Neutrophil (primary cell): ENCODE results near the gene SLC34A3.
A peak's percentile ranks its signal among the peaks of the same experiment; 100 is the strongest.

Experiments
- H3K27ac ChIP-seq: fragments of 200-600 bp; sonication (generic); 2 replicates; pipeline ENCODE4 v1.5.1; 2016; ENCODE audit warnings: mild to moderate bottlenecking, moderate library complexity
- H3K27me3 ChIP-seq: fragments of 200-600 bp; sonication (generic); 2 replicates; pipeline ENCODE4 v1.6.0; 2016; ENCODE audit warnings: mild to moderate bottlenecking
- H3K36me3 ChIP-seq: fragments of 200-600 bp; sonication (generic); 2 replicates; pipeline ENCODE4 v1.5.1; 2017
- H3K4me1 ChIP-seq, 2 experiments: fragments of 200-600 bp in 1 of 2; sonication (generic) in 1 of 2; 1 replicate in 1 of 2; 2 replicates in 1 of 2; pipeline versions ENCODE4 v1.5.1 to v1.6.1; 2013 to 2016; ENCODE audit warnings: low read depth in 1 of 2, low read length in 1 of 2, mild to moderate bottlenecking in 1 of 2, moderate library complexity in 1 of 2; ENCODE audit not compliant: control insufficient read depth in 1 of 2, insufficient read depth in 1 of 2
- H3K4me3 ChIP-seq, 2 experiments: fragments of 200-600 bp in 1 of 2; sonication (generic) in 1 of 2; 1 replicate in 1 of 2; 2 replicates in 1 of 2; pipeline ENCODE4 v1.5.1; 2013 to 2016; ENCODE audit warnings: low read depth in 1 of 2, low read length in 1 of 2, mild to moderate bottlenecking in 1 of 2, moderate library complexity in 1 of 2
- H3K9me3 ChIP-seq: fragments of 200-600 bp; sonication (generic); 2 replicates; pipeline ENCODE4 v1.5.1; 2016
- TF ChIP-seq, protein P1 (sequence below): fragments of 200-600 bp; sonication (generic); IDR thresholded peaks from 2 replicates; pipeline ENCODE4 v1.5.1; 2016; ENCODE audit warnings: antibody characterized with exemption

The SLC34A3 gene

DNA sequence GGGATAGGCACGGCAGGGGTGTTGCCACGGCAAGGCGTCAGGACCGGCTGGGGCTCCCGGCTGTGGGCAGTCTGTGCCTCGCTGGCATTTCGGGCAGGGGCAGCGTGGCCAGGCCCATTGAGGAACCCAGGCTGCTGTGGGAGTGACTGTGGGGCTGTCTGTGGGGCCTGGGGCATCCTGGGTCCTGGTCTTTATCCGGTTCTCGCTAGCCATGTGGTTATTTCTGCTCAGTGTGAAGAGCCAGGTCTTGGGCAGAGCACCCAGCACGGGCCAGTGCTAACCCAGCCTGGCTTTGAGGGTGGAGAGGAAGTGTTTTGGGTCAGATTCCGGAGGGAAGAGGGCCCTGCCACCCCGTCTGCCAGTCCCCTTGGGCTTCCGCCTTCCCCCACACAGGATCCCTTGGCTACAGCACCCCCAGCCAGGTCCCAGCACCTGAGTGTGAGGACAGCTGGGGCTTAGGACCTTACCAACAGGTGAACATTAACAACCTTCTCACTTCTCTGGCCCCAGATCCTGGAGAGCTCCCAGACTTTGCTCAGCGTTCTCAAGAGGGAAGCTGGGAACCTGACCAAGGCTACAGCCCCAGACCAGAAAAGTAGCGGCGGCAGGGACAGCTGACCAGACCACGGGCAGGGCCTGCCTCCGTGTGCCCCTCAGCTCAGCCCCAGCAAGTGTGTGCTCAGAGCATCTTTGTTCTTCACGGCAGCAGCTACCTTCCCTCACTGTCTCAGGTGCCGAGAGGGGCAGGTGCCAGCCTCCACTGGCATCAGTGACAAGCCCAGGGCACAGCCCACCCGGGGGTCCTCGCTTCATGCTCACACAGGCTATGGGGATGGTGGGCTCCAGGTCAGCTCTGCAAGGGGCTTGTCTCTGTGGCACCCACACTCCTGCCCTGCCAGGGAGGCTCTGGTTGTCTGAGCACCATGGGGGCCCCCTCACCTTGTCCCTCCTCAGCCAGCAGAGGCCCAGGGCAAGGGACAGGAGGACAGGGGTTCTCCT lies 41.1 kb upstream of the SLC34A3 start:
- no peaks in the 10 kb centered on the region for H3K9me3 ChIP-seq
- H3K4me3 ChIP-seq, result peak overlapping the region; percentile 81 to 97
- peaks cover 34% of the 10 kb centered on the region in 2 experiments for H3K4me1 ChIP-seq
- H3K27ac ChIP-seq, result peak overlapping the region; percentile 98
- H3K27me3 ChIP-seq, result no peaks in the 10 kb centered on the region
- TF ChIP-seq, protein P1, sequence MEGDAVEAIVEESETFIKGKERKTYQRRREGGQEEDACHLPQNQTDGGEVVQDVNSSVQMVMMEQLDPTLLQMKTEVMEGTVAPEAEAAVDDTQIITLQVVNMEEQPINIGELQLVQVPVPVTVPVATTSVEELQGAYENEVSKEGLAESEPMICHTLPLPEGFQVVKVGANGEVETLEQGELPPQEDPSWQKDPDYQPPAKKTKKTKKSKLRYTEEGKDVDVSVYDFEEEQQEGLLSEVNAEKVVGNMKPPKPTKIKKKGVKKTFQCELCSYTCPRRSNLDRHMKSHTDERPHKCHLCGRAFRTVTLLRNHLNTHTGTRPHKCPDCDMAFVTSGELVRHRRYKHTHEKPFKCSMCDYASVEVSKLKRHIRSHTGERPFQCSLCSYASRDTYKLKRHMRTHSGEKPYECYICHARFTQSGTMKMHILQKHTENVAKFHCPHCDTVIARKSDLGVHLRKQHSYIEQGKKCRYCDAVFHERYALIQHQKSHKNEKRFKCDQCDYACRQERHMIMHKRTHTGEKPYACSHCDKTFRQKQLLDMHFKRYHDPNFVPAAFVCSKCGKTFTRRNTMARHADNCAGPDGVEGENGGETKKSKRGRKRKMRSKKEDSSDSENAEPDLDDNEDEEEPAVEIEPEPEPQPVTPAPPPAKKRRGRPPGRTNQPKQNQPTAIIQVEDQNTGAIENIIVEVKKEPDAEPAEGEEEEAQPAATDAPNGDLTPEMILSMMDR, result no peak
- peaks cover 45% of the 10 kb centered on the region for H3K36me3 ChIP-seq

DNA sequence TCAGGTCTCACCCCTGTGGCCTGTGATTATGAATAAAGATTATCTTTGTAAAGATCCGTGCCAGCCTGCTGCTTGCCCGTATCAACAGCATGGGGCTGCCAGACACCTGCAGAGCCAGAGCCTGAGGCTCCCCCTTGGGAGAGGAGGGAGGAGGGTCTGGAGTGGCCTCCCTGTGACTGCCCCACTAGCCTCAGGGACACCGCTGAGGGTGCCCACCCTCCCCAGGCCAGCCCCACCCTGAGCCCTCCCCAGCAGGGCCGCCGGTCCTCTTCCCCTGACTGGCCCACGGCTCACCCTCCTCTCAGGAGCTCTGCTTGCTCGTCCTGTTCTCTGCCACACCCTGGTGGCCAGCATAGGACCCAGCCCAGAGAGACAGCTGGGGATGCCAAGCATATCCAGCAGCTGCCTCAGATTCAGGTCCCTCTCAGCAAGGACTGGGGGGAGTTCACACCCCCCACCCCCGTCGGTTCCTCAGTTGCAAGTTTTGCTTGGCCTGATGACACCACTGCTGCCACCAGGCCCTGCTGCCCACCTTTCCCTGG lies 40.3 kb upstream of the SLC34A3 start:
- H3K36me3 ChIP-seq, result peaks cover 37% of the 10 kb centered on the region
- TF ChIP-seq, protein P1, result no peak
- H3K4me3 ChIP-seq, result peak overlapping the region in 1 of 2 experiments; percentile 97
- H3K27ac ChIP-seq, result peak overlapping the region; percentile 98
- no peaks in the 10 kb centered on the region for H3K27me3 ChIP-seq
- H3K9me3 ChIP-seq, result no peaks in the 10 kb centered on the region
- peaks cover 34% of the 10 kb centered on the region in 2 experiments for H3K4me1 ChIP-seq

DNA sequence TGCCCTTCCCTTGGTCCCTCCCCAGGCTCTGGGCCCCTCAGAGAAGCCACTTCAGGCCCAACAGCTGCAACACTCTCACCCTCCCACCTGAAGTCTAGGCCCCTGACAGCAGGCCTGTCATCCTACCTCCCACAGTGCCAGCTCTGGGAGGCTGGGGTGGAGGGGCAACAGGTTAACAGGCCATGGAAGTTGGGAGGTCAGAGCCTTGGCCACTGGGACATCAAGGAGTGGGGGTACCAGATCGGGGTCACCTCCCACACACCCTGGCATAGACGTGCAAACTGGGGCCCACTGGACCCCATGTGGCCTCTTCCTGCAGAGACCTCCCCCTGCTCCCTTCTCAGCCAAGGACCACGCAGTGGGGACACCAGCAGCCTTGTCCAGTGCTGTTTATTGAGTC lies 39.5 kb upstream of the SLC34A3 start:
- H3K4me1 ChIP-seq, result peaks cover 34% of the 10 kb centered on the region in 2 experiments
- TF ChIP-seq, protein P1, result no peak
- H3K4me3 ChIP-seq, result no peak overlapping the region
- H3K27me3 ChIP-seq, result no peaks in the 10 kb centered on the region
- H3K27ac ChIP-seq, result no peak overlapping the region
- H3K36me3 ChIP-seq, result peaks cover 28% of the 10 kb centered on the region
- H3K9me3 ChIP-seq, result no peaks in the 10 kb centered on the region

DNA sequence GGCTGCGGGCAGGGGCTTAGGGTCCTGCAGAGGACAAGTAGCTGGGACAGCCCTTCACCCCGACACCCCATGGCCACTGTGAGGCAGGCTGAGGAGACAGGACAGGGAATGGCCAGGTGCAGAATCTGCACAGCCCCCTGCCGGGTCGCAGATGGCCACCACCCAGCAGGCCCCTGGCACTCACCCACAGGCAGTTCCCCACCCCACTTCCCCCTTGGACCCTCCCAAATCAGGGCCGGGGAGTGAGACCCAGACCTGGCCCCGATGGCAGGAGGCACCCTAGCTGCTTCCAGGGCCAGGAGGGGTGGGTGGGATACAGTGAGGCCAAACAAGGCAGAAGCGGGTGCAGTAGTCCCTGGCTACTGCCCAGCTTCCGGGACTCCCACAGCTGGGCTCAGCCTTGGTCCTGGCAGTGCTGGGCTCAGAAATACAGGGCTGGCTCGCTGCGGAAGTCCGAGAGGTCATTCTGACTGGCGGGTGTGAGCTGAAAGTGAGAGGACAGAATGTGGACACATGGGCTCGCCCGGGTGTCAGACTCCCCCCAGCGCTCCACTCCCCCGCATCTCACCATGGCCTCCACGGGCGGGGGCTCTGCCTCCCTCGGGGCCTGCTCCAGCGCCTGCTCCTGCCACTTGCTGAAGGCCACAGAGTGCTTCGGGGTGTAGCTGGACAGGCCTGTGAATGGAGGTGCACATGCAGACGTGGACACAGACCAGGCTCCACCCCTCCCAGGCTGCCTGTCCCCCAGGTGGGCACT lies 38.8 kb upstream of the SLC34A3 start:
- H3K4me1 ChIP-seq, result peaks cover 28 to 31% of the 10 kb centered on the region in 2 experiments
- peaks cover 22% of the 10 kb centered on the region for H3K36me3 ChIP-seq
- H3K4me3 ChIP-seq, result no peak overlapping the region
- no peaks in the 10 kb centered on the region for H3K27me3 ChIP-seq
- no peak overlapping the region for H3K27ac ChIP-seq
- H3K9me3 ChIP-seq, result no peaks in the 10 kb centered on the region
- TF ChIP-seq, protein P1, result no peak

DNA sequence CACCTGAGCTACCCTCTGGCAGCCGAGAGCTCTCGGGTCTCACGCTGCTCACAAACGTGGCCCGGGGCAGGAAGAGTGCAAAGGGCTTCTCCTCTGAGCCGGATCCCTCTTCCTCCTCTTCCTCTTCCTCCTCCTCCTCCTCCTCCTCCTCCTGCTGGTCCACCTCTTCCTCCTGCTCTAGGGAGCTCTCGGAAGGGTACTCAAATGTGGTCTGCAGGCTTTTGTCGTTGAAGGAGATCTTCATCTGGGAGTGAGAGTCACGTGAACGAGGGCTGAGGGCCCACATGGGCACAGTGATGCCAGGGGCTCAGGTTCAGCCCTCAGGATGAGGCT lies 38.3 kb upstream of the SLC34A3 start:
- Histone ChIP-seq H3K4me3 (no peak overlapping the region), H3K36me3 (peaks cover 18% of the 10 kb centered on the region), H3K4me1 (peaks cover 23 to 26% of the 10 kb centered on the region in 2 experiments), H3K27me3 (no peaks in the 10 kb centered on the region), H3K9me3 (no peaks in the 10 kb centered on the region), H3K27ac (no peak overlapping the region)
- TF ChIP-seq, protein P1, result no peak
